Fibroblast of mammary gland (primary cell): ENCODE results near the gene DFFA.

Experiments used
- DNase-seq: peaks from one replicate; pipeline ENCODE4 v3.0.0-alpha.2; 2010; ENCODE audit warnings: low read depth
- H3K4me3 ChIP-seq: 2 replicates; pipeline ENCODE4 v1.5.1; 2011; ENCODE audit warnings: low read depth, mild to moderate bottlenecking, low read length, moderate library complexity; ENCODE audit not compliant: control insufficient read depth
- CTCF ChIP-seq: conservative IDR thresholded peaks from 2 replicates; pipeline ENCODE4 v1.5.1; 2011; ENCODE audit warnings: low read depth, low read length, inconsistent platforms; ENCODE audit not compliant: control insufficient read depth, insufficient read depth

Gene DFFA

GRCh38 chr1:10472220-10473144 is at the start of gene DFFA:
Gene DFFA, minus strand, starts transcription at chr1:10472529. Its CDS starts 71 bp downstream, at chr1:10472458.
- peak; percentile 95 for DNase-seq
- H3K4me3 ChIP-seq = peak within 1 kb of the TSS; percentile 86
- TF ChIP-seq CTCF = no peak

- no peak for TF ChIP-seq CTCF
- H3K4me3 ChIP-seq = no peak overlapping the region
- no peak for DNase-seq
Observed at GRCh38 chr1:10521537-10522157, 49.3 kb upstream of the DFFA start.

GRCh38 chr1:10520952-10521351 is 48.6 kb upstream of the DFFA start:
- no peak for DNase-seq
- TF ChIP-seq CTCF = no peak
- H3K4me3 ChIP-seq = no peak overlapping the region

- no peak for DNase-seq
- no peak for TF ChIP-seq CTCF
- H3K4me3 ChIP-seq = no peak overlapping the region
Observed at GRCh38 chr1:10520497-10520896, 48.2 kb upstream of the DFFA start.

GRCh38 chr1:10519016-10519417 is 46.7 kb upstream of the DFFA start:
- no peak for TF ChIP-seq CTCF
- no peak overlapping the region for H3K4me3 ChIP-seq
- no peak for DNase-seq

GRCh38 chr1:10517677-10517982 is 45.3 kb upstream of the DFFA start:
- TF ChIP-seq CTCF = no peak
- DNase-seq = no peak
- no peak overlapping the region for H3K4me3 ChIP-seq
